GM18507 (cell line): Measurements from ENCODE around the gene RPE.

Experiments used
- DNase-seq: peaks from one replicate; pipeline ENCODE4 v3.0.0; 2011; ENCODE audit warnings: low read depth; ENCODE audit not compliant: insufficient read length; ENCODE audit errors: extremely low spot score
- FAIRE-seq: peaks from 2 replicates; lab custom pipeline; 2011; peaks lifted over from hg19 to GRCh38; lab: Jason Lieb, UNC

Gene RPE

DNA sequence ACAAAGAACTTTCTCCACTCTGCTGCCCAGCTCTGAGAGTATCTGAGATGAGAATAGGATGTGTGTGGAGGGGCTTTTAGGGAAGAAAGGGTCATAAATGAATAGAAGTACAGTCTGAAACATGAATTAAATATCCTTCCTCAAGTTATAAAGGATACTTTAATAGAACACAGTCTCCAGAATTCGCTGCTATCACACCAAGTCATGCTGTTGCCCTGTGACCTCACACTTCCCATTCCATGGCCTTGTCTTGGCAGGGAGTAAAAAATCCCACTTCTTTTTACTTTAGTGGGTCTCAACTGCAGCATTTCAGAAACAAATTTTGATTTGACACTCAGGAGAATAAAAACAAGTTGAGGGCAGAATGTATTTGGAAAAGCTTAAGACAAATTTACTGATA, 3.8 kb upstream of the RPE start:
- no peak for DNase-seq
- no peak for FAIRE-seq

DNA sequence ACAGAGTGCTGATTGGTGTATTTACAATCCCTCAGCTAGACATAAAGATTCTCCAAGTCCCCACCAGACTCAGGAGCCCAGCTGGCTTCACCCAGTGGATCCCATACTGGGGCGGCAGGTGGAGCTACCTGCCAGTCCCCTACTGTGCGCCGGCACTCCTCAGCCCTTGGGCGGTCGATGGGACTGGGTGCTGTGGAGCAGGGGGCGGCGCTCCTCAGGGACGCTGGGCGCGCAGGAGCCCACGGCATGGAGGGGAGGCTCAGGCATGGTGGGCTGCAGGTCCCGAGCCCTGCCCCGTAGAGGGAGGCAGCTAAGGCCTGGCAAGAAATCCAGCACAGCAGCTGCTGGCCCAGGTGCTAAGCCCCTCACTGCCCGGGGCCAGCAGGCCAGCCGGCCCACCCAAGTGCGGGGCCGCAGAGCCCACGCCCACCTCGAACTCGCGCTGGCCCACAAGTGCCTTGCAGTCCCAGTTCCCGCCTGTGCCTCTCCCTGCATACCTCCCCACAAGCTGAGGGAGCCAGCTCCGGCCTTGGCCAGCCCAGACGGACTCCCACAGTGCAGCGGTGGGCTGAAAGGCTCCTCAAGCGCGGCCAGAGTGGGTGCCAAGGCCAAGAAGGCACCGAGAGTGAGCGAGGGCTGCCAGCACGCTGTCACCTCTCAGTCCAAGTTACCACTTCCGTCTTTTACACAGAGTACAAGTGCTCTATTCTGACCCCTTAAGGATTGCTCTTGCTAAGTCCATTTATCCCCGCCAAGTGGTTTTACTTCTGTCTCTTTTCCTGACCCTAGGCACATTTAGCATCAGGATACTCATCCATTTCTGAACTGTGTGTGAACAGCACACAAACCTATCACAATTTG, 1.7 kb upstream of the RPE start:
- FAIRE-seq = no peak

DNA sequence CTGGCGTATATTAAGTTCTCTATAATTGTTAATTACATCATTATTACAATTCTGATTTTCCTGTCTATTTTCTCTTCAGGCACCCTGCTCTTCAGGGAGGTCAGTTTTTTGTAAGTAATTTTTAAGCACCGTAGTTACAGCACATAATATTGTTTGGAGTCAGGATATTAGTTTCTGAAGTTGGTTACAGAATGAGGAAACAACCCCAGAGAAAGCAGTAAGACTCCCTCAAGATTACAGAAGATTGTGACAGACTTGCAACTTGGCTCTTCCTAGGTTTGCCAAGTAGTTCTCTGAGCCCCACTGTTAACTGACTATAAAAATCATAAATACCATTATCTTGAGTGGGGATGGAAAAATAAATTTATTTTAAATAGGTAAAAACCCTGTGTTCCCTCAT, 921 bp downstream of the RPE start:
- DNase-seq = no peak
- FAIRE-seq = no peak

More for the DNA sequence above, 1.7 kb upstream of the RPE start:
- DNase-seq = no peak

DNA sequence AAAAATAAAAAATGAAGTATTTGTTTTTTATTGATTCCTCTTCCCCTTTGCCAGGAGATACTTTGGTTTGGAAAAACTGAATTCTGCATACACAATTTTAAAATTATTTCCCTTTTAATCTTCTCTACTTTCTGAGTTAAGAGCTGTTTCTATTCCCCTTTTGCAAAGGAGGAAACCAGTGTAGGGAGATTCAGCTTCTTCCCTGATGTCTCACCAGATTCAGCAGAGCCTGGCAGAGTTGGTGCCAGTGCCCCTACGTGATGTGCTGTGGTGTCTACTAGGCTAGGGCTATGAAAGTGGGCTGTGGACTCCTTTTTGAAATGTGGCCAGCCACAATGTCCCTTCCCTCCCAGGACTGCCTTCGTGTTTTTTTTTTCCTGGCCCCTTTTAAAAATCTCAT, 2.4 kb downstream of the RPE start:
- DNase-seq (no peak), FAIRE-seq (no peak)

DNA sequence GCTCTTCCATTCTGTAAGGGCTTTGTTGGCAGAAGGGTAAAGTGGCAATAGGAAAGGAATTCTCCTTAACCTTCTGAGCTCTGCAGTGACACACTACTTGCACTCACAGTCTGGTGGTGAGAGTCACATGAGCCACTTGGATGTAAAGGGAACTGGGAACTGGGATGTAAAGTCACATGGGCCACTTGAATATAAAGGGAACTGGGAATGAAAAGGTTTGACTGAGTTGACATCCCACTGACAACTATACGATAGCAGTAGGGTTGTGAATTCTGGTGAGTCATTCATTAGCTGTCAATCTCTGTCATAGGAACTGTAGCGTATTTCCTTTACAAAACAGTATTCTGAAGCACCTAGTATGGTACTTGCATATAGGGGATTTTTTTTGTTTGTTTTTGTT, 5.5 kb downstream of the RPE start:
- FAIRE-seq (peak; percentile 61), DNase-seq (no peak)

DNA sequence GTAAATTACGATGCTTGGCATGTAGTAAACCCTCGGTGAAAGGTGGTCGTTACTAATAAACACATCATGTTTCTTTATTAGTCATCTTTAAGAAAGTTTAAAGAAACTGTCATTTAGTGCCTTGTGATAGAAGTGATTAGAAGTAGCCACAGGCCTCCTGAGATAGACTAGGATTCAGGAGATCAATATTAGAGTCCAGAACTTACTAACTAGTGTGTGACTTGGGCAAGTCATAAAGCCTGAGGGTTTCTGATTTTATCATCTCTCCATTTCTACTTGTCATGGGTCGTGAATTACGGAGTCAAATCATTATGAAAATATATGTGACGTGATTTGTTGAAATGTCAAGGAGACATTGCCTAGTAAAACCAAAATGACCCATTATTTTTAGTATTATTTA, 6.7 kb downstream of the RPE start:
- DNase-seq = no peak
- FAIRE-seq = no peak

DNA sequence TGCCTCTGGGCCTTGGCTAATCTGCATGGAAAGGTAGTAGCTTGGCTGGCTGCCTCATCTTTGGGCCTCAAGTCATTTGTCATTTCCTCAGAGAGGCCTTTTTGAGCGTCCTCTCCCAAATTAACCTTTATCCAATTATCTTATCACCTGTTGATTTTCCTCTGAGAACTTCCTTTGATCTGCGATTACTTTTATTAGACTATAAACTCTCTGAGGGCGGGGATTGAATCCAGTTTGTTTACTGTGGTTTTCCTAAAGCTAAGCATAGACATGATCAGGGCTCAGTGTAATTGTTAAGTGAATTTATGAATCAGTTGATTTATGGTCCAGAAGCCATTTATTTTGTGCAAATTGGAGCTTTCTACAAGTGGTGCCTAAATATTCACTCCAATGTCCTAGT, 7.5 kb downstream of the RPE start:
- no peak for FAIRE-seq
- DNase-seq = no peak

DNA sequence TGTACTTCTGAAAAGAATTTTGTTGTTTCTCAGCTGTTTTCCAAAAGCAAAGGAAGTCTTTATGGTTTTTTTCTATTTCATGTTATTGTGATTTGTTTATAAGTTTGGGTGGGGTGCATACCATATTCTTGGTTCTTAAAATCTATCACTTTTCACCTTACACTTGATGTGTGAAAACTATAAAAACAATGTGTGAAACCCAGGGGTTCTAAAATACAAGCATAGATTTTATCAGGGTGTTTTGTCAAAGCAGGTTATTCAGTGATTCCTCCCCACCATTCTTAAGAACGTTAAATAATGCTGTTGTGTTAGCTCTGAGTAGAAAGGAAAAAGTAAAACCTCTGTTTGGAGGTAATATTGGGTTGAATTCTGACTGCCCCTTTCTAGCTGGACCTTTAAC, 17.7 kb downstream of the RPE start:
- DNase-seq (no peak), FAIRE-seq (peak; percentile 33)

DNA sequence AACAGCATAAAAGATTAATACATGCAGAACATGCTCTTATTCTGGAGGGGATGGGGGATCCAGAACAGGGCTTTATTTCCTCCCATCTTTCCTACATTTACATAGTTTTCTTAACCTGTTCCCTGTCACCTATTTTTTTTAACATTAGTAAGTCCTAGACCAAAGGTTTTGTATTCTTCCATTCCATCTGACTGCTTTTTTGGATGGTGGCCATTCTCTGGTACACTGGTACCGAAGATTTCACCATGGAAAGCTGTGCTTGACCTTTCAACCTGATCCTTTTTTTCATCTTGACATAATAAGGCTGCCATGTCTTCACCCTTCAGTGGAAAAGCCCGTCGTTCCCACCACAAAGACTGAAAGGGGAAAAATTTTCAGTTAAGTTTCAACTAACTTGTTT, 20.4 kb downstream of the RPE start:
- DNase-seq = no peak
- no peak for FAIRE-seq

DNA sequence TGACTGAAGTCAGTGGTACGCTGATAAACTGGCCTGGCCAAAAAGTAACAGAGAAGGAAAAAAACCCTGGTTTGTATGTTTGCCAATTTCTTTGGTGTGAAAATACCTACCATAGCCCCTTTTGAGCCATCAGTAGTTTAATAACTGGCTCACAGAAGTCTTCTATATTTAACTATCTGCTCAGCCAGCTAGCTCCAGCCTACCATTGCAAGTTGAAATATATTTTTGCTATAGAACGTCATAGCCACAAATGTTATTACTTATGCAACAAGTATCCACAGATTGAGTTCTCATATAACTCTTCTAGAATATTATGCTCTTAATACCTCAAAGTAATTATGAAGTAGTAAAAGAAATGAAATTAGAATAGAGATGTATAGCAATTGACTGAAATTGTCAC, 25.2 kb downstream of the RPE start:
- FAIRE-seq = no peak
- no peak for DNase-seq

DNA sequence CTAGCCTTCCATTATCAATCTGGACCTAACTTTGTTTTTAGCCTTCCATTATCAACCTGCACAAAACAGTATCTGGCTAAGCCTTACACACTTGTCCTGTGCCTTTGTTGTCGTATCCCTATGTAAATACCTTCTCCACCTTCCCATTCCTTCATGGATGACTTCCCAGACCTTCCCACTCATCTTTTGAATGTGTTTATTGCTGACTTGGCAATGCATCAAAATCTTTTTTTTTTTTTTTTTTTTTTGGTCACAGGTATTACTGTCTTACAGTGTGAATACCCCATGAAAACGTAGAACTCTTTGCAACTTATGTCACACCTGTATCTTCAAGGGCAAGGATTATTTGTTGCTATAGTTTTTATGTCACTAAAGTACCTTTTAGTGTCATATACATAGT, 25.7 kb downstream of the RPE start:
- DNase-seq = no peak
- no peak for FAIRE-seq

DNA sequence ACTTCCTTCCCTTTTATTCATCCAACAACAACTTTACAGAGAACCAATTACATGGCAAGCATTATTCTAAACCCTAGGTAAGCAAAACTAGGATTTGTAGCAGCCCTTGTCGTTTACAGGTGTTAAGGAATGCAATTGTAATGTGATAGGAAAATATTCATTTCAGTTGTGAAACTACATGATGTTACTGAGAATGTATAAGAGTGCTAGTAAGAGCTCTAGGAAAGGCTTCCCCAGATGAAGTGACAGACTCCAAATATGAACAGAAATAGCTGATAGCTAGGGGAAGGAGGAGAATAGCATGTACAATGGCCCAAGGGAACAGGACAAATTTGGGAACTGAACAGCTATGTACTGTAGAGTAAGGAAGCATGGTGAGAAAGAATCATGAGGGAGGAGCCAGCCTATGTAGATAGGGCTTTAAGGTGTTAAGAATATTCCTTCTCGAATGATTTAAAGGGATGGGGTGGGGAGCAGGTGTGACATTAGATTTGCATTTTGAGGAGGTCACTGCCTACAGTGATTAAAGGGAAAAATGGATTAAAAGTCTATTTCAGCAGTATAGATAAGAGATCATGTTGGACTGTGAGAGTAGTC, 31.7 kb downstream of the RPE start:
- no peak for FAIRE-seq
- no peak for DNase-seq

DNA sequence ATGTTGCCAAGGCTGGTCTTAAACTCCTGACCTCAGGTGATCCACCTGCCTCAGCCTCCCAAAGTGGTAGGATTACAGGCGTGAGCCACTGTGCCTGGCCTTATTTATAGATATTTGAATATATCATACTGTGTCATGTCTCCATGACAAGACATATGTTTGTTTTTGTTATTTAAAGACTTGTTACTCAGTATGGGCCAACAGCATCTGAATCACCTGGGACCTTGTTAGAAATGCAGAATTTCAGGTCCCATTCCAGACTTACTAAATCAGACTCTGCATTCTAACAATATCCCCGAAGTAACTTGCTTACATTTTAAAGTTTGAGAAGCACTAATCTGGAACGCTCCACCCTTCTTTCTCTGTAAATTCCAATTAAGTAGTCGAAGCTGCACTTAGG, 33.2 kb downstream of the RPE start:
- FAIRE-seq (no peak), DNase-seq (no peak)

DNA sequence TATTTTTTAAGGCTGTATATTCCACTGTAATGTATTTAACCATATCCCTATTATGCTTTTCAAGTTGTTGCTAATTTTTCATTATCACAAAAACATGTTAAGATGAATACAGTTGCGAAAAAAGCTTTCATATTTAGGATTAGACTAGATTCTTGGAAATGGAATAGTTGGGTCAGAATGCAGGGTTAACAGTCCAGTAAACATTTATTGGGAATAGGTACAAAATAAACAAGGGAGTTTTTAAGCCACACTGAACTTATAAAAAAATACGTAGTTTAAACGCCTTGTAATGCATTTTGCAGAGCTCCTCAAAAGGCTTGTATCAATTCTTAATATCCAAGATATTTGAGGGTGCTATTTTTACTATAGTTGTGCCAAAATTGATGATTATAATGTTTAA, 35.6 kb downstream of the RPE start:
- DNase-seq (no peak), FAIRE-seq (no peak)

DNA sequence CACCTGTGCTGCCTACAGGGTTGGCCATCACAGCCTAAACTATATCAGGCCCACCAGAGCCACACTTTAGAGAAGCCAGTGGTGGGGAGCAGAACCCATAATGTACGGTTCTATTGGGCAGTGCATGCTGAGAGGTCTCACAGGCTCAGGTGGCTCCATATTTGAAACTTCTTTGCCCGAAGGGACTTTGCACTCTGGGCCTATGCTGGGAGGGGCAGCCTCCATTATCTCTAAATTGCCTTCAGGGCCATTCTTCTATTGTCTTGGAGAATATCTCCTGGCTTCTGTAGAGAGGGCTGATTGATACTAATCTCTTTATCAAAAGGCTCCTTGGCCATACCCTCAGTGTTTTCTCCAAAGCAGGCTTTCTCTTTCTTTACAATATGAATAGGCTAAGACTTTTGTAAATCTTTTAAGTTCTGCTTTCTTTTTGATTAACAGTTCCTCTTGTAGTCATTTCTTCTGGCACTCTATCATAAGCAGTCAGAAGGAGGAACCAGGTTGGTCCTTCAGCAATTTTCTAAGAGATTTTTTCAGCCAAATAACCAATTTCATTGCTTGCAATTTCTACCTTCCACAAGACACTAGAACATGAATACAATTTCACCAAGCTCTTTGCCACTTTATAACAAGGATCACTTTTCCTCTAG, 44.5 kb downstream of the RPE start:
- FAIRE-seq (no peak), DNase-seq (no peak)

DNA sequence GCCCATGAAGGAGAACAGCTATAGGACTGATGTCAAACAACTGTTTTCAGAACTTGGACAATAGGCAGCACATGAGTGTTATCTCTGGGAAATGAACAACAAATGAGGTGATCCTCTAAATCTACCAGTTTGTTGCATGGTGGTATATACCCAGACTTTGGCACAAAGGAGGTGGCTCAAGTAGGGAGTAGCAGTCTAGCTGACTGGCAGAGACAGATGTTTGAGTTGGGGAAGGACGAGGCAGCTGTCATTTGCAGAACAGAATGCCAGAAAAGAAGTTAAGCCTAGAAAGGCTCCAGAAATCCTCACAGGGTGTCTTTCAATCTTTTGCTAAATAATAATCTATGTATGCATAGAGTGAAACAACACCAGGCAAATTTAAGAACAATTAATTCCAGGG, 47.4 kb downstream of the RPE start:
- no peak for FAIRE-seq

DNA sequence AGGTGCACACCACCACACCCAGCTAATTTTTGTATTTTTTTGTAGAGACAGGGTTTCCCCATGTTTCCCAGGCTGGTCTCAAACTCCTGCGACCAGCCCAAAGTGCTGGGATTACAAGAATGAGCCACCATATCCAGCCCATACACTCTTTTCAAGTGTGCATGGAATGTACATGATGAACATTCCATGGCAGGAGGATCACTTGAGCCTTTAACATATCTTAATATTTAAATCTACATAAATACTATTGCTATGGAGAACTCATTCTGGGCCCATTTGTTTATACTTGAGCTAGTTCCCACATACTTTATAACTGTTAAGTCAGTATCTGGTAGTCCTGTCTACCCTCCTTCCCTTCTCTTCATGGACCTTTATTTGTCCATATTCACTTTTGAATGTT, 48.4 kb downstream of the RPE start:
- FAIRE-seq = no peak
- no peak for DNase-seq

More for the DNA sequence above, 47.4 kb downstream of the RPE start:
- DNase-seq = no peak

DNA sequence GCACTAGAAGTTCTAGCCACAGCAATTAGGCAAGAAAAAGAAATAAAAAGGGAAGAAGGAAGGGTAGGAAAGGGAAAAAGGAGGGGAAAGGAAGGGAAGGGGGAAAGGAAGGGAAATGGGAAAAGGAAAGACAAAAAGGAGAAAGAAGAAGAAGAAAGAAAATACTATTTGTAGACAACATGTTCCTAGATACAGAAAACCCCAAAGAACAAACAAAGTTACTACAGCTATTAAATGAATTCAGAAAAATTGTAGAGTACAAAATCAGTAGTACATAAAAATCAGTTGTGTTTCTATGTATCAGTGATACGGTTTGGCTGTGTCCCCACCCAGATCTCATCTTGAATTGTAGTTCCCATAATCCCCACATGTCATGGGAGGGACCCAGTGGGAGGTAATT, 52.3 kb downstream of the RPE start:
- DNase-seq (no peak), FAIRE-seq (no peak)

DNA sequence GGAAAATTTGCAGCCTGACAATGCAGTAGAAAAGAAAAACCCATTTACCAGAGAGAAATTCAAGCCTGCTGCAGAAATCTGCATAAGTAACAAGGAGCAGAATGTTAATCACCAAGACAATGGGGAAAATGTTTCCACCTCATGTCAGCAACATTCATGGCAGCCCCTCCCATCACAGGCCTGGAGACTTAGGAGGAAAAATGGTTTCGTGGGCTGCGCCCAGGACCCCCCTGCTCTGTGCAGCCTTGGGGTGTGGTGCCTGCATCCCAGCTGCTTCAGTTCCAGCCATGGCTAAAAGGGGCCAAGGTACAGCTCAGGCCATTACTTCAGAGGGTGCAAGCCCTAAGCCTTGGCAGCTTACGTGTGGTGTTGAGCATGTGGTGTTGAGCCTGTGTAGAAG, 53.4 kb downstream of the RPE start:
- no peak for FAIRE-seq
- DNase-seq = no peak

DNA sequence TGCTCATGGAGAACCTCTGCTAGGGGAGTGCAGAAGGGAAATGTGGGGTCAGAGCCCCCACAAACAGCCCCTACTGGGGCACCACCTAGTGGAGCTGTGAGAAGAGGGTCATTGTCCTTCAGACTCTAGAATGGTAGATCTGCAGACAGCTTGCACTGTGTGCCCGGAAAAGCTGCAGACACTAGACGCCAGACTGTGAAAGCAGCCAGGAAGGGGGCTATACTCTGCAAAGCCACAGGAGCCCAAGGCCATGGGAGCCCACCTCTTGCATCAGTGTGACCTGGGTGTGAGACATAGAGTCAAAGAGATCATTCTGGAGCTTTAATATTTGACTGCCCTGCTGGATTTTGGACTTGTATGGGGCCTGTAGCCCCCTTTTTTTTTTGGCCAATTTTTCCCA, 60.9 kb downstream of the RPE start:
- FAIRE-seq (no peak), DNase-seq (no peak)
